IMR-90 (cell line): ENCODE results near the gene TEDDM1.

Experiments
- BHLHE40 ChIP-seq: fragments of 150-350 bp; IDR thresholded peaks from 2 replicates; pipeline ENCODE4 v1.6.1; 2016; ENCODE audit warnings: mild to moderate bottlenecking, low read depth, low read length
- CEBPB ChIP-seq: IDR thresholded peaks from 2 replicates; pipeline ENCODE4 v1.6.1; 2012; ENCODE audit warnings: low read depth, low read length, improper control_type of control experiment
- CHD1 ChIP-seq: IDR thresholded peaks from 2 replicates; pipeline ENCODE4 v1.6.1; 2012; ENCODE audit warnings: low read depth, low read length, improper control_type of control experiment
- CTCF ChIP-seq: conservative IDR thresholded peaks from 2 replicates; pipeline ENCODE4 v1.5.1; 2012; ENCODE audit warnings: mild to moderate bottlenecking, low read depth, low read length, improper control_type of control experiment
- ELK1 ChIP-seq: fragments of 150-350 bp; IDR thresholded peaks from 2 replicates; pipeline ENCODE4 v1.6.1; 2016; ENCODE audit warnings: low read depth, mild to moderate bottlenecking, low read length, moderate library complexity, borderline replicate concordance
- MAZ ChIP-seq: IDR thresholded peaks from 2 replicates; pipeline ENCODE4 v1.6.1; 2012; ENCODE audit warnings: low read depth, mild to moderate bottlenecking, low read length, improper control_type of control experiment, moderate library complexity, borderline replicate concordance
- MXI1 ChIP-seq: IDR thresholded peaks from 2 replicates; pipeline ENCODE4 v1.6.1; 2012; ENCODE audit warnings: low read depth, mild to moderate bottlenecking, low read length, moderate library complexity, borderline replicate concordance
- POLR2A ChIP-seq: IDR thresholded peaks from 2 replicates; pipeline ENCODE4 v1.6.1; 2012; ENCODE audit warnings: mild to moderate bottlenecking, low read depth, low read length
- RAD21 ChIP-seq: IDR thresholded peaks from 2 replicates; pipeline ENCODE4 v1.6.1; 2012; ENCODE audit warnings: low read length, improper control_type of control experiment
- RCOR1 ChIP-seq: IDR thresholded peaks from 2 replicates; pipeline ENCODE4 v1.6.1; 2012; ENCODE audit warnings: mild to moderate bottlenecking, low read length, improper control_type of control experiment; ENCODE audit not compliant: insufficient replicate concordance
- RFX5 ChIP-seq: IDR thresholded peaks from 2 replicates; pipeline ENCODE4 v1.8.0; 2012; ENCODE audit warnings: low read depth, mild to moderate bottlenecking, low read length, moderate library complexity
- SMC3 ChIP-seq: fragments of 150-350 bp; IDR thresholded peaks from 2 replicates; pipeline ENCODE4 v1.6.1; 2016; ENCODE audit warnings: low read depth, mild to moderate bottlenecking, antibody characterized with exemption, low read length, moderate library complexity

- no peak for TF ChIP-seq CTCF
- no peak for TF ChIP-seq CHD1
- TF ChIP-seq MXI1, result no peak
- TF ChIP-seq POLR2A, result no peak
- no peak for TF ChIP-seq CEBPB
- no peak for TF ChIP-seq RAD21
- TF ChIP-seq ELK1, result no peak
- no peak for TF ChIP-seq MAZ
- TF ChIP-seq RCOR1, result no peak
- TF ChIP-seq SMC3, result no peak
- TF ChIP-seq RFX5, result no peak
- TF ChIP-seq BHLHE40, result no peak
Measured at GRCh38 chr1:182348961-182349747, 51.3 kb downstream of the TEDDM1 start.
